Keratinocyte (primary cell): ENCODE data around the gene CLEC16A. TPM values are rescaled to one million over a fixed set of nuclear protein-coding genes. Genes with fewer than 3 reads are reported as not detected.

ENCODE experiments used
- DNase-seq: peaks from one replicate; pipeline ENCODE4 v3.0.0-alpha.2; 2011; ENCODE audit warnings: low read depth, missing footprints, low spot score
- FAIRE-seq: peaks from 2 replicates; lab custom pipeline; 2011; peaks lifted over from hg19 to GRCh38; lab: Jason Lieb, UNC
- H2AFZ ChIP-seq: 2 replicates; pipeline ENCODE4 v1.6.0; 2012; ENCODE audit warnings: low read length, control low read depth, inconsistent platforms; ENCODE audit not compliant: control insufficient read depth
- H3K27ac ChIP-seq: 2 replicates; pipeline ENCODE4 v1.5.1; 2011; ENCODE audit warnings: low read length; ENCODE audit not compliant: control insufficient read depth, insufficient read depth
- H3K27me3 ChIP-seq: 3 replicates; pipeline ENCODE4 v1.6.0; 2011; ENCODE audit warnings: low read length; ENCODE audit not compliant: control insufficient read depth, insufficient read depth; ENCODE audit errors: extremely low read depth
- H3K36me3 ChIP-seq, 2 experiments: 2 replicates in 1 of 2; 3 replicates in 1 of 2; pipeline ENCODE4 v1.5.1; 2011; ENCODE audit warnings: low read length in 2 of 2, mild to moderate bottlenecking in 1 of 2; ENCODE audit not compliant: control insufficient read depth in 2 of 2, insufficient read depth in 2 of 2; ENCODE audit errors: extremely low read depth in 1 of 2
- H3K4me1 ChIP-seq: 3 replicates; pipeline ENCODE4 v1.5.1; 2011; ENCODE audit warnings: low read length; ENCODE audit not compliant: control insufficient read depth, insufficient read depth; ENCODE audit errors: extremely low read depth
- H3K4me2 ChIP-seq: 3 replicates; pipeline ENCODE4 v1.6.0; 2011; ENCODE audit warnings: low read depth, low read length; ENCODE audit not compliant: control insufficient read depth, insufficient read depth; ENCODE audit errors: extremely low read depth
- H3K4me3 ChIP-seq, 3 experiments: fragments of 200-600 bp in 1 of 3; sonication (generic) in 1 of 3; 2 replicates in 2 of 3; 3 replicates in 1 of 3; pipeline ENCODE4 v1.5.1; 2011 to 2016; ENCODE audit warnings: low read length in 3 of 3, mild to moderate bottlenecking in 3 of 3, control low read depth in 2 of 3, inconsistent platforms in 1 of 3, low read depth in 1 of 3, mixed read lengths in 1 of 3, mixed run types in 1 of 3, moderate library complexity in 1 of 3; ENCODE audit not compliant: control insufficient read depth in 2 of 3, insufficient read depth in 2 of 3; ENCODE audit errors: extremely low read depth in 1 of 3
- H3K79me2 ChIP-seq: 2 replicates; pipeline ENCODE4 v1.6.0; 2012; ENCODE audit warnings: low read length; ENCODE audit not compliant: control insufficient read depth, insufficient read depth
- H3K9ac ChIP-seq: 3 replicates; pipeline ENCODE4 v1.6.0; 2011; ENCODE audit warnings: low read length; ENCODE audit not compliant: control insufficient read depth, insufficient read depth; ENCODE audit errors: extremely low read depth
- H3K9me1 ChIP-seq: 3 replicates; pipeline ENCODE4 v1.6.0; 2011; ENCODE audit warnings: low read length; ENCODE audit not compliant: control insufficient read depth, insufficient read depth; ENCODE audit errors: extremely low read depth
- H3K9me3 ChIP-seq: 2 replicates; pipeline ENCODE4 v1.5.1; 2012; ENCODE audit warnings: low read depth, low read length; ENCODE audit not compliant: control insufficient read depth
- H4K20me1 ChIP-seq: 3 replicates; pipeline ENCODE4 v1.6.0; 2011; ENCODE audit warnings: low read length; ENCODE audit not compliant: control insufficient read depth, insufficient read depth; ENCODE audit errors: extremely low read depth
- CTCF ChIP-seq, 3 experiments: IDR thresholded peaks in 1 of 3; conservative IDR thresholded peaks in 1 of 3; optimal IDR thresholded peaks in 1 of 3; 2 replicates in 2 of 3; 3 replicates in 1 of 3; pipeline versions ENCODE3 to v1.5.1; 2011; ENCODE audit warnings: low read length in 3 of 3, mild to moderate bottlenecking in 3 of 3, moderate library complexity in 2 of 3, control low read depth in 1 of 3, inconsistent platforms in 1 of 3; ENCODE audit not compliant: insufficient read depth in 2 of 3; ENCODE audit errors: extremely low read depth in 1 of 3
- EZH2 ChIP-seq: IDR thresholded peaks from one replicate; pipeline ENCODE4 v1.6.1; 2012; ENCODE audit warnings: inconsistent platforms, mild to moderate bottlenecking, low read length, moderate library complexity
- dilution Hi-C: fragments of 300-500 bp; cut with MboI; formaldehyde crosslinking; loops from one replicate; pipeline ENCODE4 v1.7.0; 2020; ENCODE audit warnings: low sequenced_read_pairs; ENCODE audit not compliant: extremely low pct_ligation_motif_present
- polyA plus RNA-seq, 5 experiments: library from polyadenylated mRNA; depleted of rRNA in 3 of 5; stranded (reverse) in 3 of 5; stranded (forward) in 1 of 5; unstranded in 1 of 5; fragments of >200 nt; gene quantifications; 1 replicate in 1 of 5; 2 replicates in 3 of 5; 3 replicates in 1 of 5; pipeline versions ENCODE4 v1.2.1 to v1.2.3, GENCODE V29; 2011 to 2012; ENCODE audit warnings: missing spikeins in 2 of 5, low read depth in 1 of 5, low replicate concordance in 1 of 5

Gene CLEC16A
- polyA plus RNA-seq, 1 donor (not counting 4 experiments of a cell fraction or from before 2014, with no cell fraction given) = 9.5 TPM

DNA sequence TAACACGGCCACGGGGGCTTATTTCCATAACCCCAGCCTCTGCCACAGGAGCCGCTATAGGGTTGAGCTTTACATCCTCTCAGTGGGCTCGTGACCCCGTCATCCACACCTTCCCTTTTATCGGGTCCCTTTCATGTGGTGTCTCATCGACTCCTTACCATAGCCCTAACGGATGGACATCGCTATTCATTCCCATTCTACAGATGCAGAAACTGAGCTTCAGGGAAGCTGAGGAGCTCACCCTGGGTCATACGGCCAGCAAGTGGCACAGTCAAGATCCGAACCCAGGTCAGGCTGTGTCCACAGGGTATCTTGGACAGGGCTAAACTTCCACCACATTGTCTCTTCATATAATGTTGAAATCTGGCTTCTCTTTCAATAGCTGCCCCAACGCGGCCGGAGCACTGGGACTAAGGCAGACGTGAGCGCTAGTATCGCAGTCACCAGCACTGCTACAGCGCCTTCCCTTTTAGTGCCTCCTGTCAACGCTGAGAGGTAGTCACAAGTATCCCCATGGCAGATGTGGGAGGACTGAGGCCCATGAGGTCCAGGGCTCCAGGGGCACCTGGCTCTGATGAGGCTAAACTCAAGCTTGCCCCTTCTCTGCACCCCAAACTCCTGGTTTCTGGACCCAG lies 260.8 kb downstream of the CLEC16A start:
- Histone ChIP-seq H3K4me1 (peaks cover 53% of the 10 kb centered on the region), H3K4me2 (no peak overlapping the region), H3K27me3 (no peaks in the 10 kb centered on the region), H4K20me1 (no peaks in the 10 kb centered on the region), H3K79me2 (no peaks in the 10 kb centered on the region), H3K36me3 (no peaks in the 10 kb centered on the region), H3K4me3 (no peak overlapping the region), H3K9me1 (no peaks in the 10 kb centered on the region), H2AFZ (no peak overlapping the region), H3K9ac (no peak overlapping the region), H3K27ac (no peak overlapping the region), H3K9me3 (peaks cover 5% of the 10 kb centered on the region)
- TF ChIP-seq CTCF (optimal IDR thresholded peaks at IDR 0.05 in 1 of 3, IDR thresholded peaks at IDR 0.05 in 1 of 3, conservative IDR thresholded peaks at IDR 0.05 in 1 of 3; ENCODE audit: extremely low read depth in 1 of 3, insufficient read depth in 2 of 3, low read length in 3 of 3) (no peak), EZH2 (no peak)
- no peak for DNase-seq
- FAIRE-seq = no peak
- dilution Hi-C loops = loop anchor here (10.0 kb wide), 1 partner anchor 150 kb away; no protein-coding TSS in a partner anchor

GRCh38 chr16:11205754-11206581 lies 261.6 kb downstream of the CLEC16A start:
- FAIRE-seq (no peak), DNase-seq (no peak)
- Histone ChIP-seq H4K20me1 (no peaks in the 10 kb centered on the region), H3K9me1 (no peaks in the 10 kb centered on the region), H3K4me2 (no peak overlapping the region), H3K9ac (no peak overlapping the region), H2AFZ (no peak overlapping the region), H3K36me3 (no peaks in the 10 kb centered on the region), H3K4me3 (no peak overlapping the region), H3K79me2 (no peaks in the 10 kb centered on the region), H3K27me3 (no peaks in the 10 kb centered on the region), H3K27ac (peak overlapping the region; percentile 39), H3K9me3 (peaks cover 5% of the 10 kb centered on the region), H3K4me1 (peaks cover 46% of the 10 kb centered on the region)
- TF ChIP-seq CTCF (optimal IDR thresholded peaks at IDR 0.05 in 1 of 3, IDR thresholded peaks at IDR 0.05 in 1 of 3, conservative IDR thresholded peaks at IDR 0.05 in 1 of 3; ENCODE audit: extremely low read depth in 1 of 3, insufficient read depth in 2 of 3, low read length in 3 of 3) (no peak), EZH2 (no peak)
- dilution Hi-C loops = loop anchor here (10.0 kb wide), 1 partner anchor 149 kb away; no protein-coding TSS in a partner anchor
